CD4-positive, alpha-beta T cell treated with Interleukin-21 for 1 hour (primary cell): Measurements from ENCODE around the gene KAT8.
"Not testable (repeated sequence)": the region's sequence is repeated elsewhere in the genome, so short reads cannot be mapped to it uniquely, and the experiment has no call there.

Source experiments
- DNase-seq: peaks from one replicate; pipeline ENCODE4 v3.0.0-alpha.2; 2020

KAT8 gene

DNA sequence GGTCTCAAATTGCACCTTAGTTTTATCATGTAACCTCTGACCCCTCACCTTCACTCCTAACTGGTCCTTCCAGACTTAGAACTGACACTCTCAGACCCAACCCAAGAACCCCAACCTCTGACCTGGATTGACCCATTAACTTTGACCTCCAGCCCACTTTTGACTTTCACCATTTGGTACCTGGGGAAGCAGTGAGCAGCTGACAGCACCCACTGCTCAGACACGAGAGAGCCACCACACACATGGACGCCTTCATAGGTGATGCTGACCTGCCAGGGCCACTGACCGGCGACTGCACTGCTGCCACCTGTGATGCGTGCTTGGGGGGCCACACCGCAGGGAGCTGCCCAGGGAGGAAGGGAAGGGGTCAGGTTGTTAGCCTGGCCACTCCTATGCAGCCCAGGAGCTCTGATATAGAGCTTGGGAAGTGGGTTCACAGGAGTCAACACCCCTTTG is 15.6 kb downstream of the KAT8 start:
- no peak for DNase-seq

DNA sequence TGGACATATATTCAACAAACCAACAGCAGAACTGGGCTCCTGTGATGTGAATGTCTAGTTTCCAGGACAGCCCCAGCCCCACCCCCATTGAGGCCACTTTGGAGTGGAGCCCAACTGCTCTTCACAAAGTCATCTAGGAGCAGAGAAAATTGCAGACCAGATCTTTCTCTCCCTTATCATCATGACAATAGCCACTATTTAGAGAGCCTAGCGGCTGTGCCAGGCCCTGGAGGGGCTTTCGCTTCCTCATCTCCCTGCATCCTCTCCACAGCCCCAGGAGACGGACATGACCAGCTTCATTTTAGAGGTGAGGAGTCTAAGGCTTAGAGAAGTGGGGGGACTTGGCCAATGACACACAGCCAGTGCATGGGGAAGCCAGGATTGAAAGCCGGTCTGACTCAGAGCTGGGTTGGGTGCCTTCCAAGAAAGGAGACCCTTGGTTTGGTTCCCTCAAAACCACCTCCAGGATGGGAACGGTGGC is 16.7 kb downstream of the KAT8 start:
- no peak for DNase-seq

DNA sequence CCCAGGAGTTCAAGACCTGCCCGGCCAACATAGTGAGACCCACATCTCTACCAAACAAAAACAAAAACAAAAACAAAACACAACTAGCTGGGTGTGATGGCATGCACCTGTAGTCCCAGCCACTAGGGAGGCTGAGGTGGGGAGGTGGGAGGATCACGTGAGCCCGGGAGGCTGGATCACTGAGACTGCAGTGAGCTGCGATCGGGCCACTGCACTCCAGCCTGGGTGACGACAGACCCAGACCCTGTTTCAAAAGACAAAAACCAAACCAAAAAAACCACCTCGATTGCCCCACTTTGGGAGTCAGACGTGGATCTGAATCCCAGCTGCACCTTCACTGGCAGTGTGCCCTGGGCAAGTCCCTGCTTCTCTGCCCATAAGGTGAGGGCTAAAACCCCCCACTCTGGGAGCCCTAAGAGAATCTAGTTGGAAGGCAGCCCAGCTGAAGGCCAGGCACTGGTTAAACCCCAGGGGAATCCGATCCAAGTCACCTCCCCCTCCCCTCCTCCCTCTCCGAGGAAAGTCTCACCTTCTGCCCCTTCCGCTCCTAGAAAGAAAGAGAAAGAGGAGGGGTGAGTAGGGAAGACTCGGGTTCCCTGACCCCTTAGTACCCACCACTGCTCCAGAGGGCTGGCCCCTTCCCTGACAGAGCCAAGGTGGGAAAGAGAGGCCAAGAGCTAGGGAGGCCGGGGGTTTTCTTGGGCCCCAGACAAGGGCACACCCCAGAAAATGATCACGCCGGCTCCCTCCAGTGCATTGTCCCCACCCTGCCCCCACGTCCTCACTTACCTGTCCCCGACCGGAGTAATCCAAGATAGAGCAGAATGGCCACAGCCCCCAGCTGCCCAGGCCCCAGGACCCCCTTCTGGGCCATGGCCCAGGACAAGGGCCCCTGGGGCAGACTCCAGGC is 17.4 kb downstream of the KAT8 start:
- no peak for DNase-seq

DNA sequence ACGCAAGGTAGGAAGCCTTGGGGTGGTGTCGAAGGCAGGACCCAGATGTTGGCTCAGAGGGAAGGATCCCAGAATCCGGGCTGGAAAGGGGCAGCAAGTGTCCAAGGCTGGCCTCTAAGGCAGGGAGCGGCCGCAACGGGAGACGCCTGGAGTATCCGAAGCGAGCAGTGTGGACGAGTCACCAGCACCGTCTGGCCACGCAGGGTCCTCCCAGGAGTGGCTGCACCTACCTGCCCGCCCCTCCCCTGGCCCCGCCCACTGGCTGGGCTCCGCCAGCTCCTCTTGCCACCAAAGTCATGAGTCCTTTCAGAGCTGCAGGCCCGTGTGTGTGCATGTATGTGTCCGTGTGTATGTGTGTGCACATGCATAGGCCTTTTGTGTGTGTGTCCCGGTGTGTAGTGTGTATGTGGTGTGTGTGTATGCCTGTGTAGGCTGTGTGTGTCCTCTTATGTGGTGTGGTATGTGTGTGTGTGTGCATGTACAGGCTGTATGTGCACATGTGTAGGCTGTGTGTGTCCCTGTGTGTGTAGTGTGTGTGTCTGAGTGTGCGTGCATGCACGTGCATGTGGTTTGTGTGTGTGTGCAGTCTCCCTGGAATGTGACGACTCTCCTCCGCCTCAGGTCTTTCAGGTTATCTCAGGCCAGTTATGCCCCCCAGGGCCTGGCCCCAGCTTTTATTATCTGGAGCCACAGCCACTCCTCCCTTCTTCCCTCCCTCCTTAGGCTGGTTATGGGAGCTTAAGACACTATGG is 18.2 kb downstream of the KAT8 start, which contains the start of gene PRSS8:
TSS of gene PRSS8 (minus strand) at position 193 of the 752 bp plus-strand sequence. CDS start 229 bp downstream, outside the sequence.
- no peak for DNase-seq

DNA sequence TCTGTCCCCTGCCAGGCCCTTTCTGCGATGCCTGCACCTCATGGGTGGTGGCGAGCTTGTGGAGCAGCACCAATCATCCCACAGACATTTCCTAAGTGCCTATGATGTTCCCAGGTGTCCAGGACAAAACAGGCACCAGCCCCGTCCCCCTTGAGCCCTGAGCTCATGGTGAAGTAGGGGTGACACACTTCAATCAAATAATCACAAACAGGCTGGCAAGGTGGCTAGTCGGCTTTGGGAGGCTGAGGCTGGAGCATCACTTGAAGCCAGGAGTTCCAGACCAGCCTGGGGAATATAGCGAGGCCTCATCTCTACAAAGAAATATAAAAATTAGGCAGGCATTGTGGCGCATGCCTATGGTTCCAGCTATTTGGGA is 18.8 kb downstream of the KAT8 start:
- no peak for DNase-seq

DNA sequence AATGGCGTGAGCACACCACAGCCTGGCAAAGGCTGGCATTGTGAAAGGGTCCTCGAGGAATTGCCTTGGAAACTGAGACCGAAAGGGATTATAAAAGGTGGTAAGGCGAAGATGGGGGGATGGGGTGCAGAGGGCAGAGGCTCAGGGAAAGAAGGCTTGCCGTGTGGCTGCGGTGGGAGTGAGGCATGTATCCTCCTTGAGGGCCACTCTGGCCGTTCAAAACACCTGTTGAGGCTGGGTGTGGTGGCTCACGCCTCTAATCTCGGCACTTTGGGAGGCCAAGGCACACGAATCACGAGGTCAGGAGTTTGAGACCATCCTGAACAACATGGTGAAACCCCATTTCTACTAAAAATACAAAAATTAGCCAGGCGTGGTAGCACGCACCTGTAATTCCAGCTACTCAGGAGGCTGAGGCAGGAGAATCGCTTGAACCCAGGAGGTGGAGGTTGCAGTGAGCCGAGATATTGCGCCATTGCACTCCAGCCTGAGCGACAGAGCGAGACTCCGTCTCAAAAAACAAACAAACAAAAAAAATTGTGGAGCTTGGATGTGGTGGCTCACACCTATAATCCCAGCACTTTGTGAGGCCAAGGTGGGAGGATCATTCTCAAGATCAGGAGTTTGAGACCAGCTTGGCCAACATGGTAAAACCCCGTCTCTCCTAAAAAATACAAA is 19.5 kb downstream of the KAT8 start:
- not testable (repeated sequence) for DNase-seq

DNA sequence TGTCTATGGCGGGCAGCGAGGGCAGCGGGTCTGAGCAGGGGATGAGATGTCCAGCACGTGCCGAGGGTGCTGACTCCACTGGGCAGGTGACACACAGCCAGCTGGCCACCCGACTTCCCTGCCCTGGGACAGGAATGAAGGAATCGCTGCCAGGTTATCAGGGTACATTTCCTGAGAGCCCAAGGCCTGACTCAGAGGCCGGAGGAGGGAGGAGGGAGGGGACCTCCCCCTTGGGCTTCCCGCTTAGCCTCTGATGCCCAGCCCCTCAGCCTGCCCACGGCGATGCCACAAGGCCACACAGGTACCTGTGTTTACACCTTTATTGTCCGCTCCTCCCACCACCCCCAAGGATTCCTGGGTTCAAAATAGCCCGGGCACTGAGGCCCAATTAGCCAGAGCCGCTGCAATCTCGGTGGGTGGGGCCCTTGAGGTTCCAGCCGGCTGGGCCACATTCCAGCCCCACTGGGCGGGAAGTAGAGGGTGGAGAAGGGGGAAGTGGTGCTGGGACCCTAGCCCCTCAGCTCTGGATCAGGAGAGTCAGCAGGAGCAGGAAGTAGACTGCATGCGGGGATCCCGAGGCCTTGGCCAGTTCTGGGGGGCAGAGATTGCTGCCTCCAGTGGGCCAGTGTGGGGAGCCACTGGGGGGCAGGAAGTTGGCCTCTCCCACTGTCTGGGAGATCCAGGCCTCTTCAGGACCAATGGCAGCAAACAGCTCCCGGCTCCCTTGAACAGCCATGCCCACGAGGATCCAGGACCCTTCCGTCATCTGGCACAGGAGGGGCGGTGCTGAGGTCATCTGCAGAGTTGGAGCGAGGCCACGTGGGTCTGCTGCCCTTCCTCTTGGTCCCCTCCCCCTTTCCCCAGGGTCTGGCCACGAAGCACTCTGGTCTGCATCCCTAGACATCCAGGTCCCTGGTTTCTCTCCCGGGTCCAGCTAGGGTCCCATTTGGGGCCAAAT is 21.4 kb downstream of the KAT8 start:
- DNase-seq: no peak

DNA sequence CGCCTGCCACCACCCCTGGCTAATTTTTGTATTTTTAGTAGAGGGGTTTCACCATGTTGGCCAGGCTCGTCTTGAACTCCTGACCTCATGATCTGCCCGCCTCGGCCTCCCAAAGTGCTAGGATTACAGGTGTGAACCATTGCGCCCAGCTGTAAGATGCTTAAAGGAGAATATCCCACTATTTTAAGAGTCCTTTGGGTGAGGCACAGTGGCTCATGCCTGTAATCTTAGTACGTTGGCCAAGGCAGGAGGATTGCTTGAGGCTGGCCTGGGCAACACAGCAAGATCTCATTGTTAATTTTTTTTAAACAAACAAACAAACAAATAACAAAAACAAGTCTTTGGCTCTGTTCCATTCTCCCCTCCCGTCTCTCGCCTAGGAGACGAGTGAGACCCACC is 23.6 kb downstream of the KAT8 start:
- not testable (repeated sequence) for DNase-seq

DNA sequence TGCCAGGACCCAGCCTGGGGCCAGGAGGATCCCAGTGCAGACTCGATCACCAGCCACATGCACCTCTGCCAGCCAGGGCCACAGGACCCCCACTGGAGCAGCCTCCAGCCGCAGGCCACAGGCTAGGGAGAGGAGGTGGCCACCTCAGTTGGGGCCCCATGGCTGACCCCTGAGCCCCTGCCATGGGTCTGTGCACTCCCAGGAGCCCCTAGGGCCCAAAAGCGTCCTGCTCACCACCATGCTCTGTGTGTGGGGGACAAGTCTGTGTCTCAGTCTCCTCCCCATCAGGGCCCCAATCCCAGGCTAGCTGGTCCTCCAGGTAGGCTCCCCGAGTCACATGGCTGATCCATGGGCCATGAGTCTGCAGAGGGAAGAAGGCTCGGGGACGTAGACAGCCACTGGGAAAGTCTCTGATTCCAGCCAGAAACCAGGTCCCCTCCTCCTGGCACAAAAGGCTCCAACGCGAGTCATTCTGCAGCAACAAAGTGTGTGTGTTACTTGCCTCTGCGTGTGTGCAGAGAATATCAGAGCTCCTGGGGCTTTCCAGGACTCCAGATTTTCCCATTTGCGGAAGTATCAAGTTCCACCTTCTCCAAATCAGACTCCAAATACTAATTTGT is 24.1 kb downstream of the KAT8 start:
- DNase-seq: no peak

DNA sequence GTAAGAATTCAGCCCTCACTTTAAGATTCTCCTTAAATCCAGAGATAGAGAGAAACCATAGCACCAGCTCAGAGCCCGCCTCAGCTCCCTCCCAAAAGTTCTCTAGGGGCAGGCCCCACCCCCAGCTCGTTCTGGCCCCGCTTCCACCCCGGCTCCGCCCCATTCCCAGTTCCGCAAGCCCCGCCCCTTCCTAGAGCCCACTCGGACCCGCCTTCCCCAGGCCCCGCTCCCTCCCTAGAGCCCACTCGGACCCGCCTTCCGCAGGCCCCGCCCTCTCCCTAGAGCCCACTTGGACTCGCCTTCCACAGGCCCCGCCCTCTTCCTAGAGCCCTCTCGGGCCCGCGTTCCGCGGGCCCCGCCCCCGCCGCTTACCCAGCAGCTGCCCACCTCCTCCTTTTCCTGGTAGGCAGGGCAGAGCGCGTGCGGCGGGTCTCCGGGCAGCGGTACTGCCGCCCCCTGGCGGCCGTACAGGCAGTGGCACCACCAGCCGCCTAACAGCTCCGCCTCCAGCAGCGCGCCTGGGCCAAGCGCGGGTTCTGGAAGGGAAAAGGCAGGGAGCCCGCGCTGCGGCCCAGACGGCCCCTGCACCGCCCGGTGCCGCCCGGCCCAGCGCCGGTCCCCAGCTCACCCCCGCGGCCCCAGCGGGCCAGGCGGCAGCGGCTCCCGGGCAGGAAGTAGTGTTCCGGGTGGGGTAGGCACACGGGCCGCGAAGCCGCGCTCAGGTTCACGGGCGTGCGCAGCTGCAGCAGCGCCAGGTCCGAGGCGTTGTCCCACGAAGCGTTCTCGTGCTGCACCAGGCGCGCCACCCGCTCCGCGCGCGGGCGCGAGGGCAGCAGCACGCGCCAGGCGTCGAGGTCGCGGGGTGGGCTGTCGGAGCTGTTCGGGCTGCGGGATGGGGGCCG is 24.9 kb downstream of the KAT8 start:
- peak; percentile 99 for DNase-seq

DNA sequence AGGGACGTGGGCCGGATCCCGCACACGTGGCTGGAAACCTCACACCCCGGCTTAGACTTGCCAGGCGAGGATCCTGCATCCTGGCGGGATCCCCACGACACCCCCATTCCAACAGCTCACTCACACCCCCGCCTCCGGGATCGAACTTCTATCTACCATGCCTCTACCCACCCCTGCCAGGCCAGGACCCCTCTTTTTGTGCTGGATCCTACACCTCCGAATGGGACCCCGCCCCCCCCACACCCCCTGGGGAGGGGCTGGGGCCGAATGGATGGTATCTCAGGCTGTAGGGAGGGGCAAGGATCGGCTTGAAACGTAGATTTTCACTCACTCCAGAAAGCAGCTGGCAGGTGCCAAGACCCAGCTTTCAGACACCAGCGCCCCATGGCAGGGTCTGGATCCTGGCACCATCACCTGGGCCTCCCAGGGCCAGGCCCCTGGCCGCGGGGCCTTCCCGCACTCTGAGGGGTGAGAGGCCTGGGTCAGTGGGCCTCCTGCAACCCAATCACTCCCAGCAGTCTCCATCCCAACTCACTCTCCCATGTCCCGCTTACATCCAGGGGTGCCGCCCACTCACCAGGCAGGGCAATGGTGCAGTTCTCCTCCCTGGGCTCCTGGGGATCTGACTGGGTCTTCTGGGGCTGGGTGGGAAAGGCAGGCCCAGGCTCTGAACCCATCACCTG is 25.7 kb downstream of the KAT8 start:
- no peak for DNase-seq

DNA sequence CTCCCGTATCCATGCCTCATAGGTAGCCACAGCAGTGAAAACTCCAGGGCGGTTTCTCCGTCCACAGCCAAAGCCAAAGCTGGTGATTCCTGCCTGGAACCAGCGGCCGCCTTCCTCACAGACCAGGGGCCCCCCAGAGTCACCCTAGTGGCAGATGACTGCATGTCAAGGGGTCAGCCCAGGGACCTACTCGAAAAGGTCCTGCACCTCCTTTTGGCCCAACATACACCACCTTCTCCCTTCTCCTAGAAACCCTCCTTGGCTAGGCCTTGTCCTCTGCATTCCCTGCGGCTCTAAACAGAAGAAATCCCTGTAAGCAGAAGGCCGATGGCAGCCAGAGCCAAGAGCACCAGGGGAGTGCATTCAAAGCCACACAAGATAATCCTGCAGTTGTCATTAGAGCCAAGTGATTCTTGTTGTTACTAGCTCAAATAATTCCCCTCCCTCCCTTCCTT is 26.3 kb downstream of the KAT8 start:
- no peak for DNase-seq

DNA sequence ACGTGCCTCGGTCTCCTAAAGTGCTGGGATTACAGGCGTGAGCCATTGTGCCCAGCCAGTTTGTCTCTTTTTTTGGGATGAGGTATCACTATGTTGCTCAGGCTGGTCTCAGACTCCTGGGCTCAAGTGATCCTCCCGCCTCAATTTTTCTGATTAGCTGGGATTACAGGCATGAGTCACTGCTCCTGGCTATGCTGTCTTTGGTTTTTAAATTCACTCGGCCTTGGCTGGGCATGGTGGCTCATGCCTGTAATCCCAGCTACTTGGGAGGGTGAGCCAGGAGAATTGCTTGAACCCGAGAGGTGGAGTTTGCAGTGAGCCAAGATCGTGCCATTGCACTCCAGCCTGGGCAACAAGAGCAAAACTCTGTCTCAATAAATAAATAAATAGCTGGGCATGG is 27.0 kb downstream of the KAT8 start:
- not testable (repeated sequence) for DNase-seq

DNA sequence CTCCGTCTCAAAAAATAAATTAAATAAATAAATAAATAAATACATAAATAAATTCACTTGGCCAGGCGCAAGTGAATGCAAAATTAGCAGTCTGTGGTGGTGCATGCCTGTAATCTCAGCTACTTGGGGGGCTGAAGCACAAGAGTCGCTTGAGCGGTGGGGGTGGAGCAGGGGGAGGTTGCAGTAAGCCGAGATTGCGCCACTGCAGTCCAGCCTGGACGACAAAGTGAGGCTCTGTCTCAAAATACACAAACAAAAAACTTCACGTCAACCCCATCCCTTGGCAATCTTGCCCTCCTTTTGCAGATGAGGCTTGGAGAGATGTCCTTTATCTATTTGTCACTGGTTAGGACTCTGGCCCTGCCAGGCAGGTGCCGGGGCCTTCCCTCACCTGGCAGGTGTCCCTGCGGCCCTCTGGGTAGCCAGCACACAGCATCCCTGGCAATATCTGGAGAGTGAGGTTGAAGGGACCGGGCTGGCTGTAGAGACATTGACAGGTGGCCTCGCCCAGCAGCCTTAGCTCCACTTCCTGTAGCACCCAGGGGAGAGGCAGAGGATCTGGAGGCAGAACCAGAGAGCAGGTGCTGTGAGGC is 28.0 kb downstream of the KAT8 start:
- no peak for DNase-seq

DNA sequence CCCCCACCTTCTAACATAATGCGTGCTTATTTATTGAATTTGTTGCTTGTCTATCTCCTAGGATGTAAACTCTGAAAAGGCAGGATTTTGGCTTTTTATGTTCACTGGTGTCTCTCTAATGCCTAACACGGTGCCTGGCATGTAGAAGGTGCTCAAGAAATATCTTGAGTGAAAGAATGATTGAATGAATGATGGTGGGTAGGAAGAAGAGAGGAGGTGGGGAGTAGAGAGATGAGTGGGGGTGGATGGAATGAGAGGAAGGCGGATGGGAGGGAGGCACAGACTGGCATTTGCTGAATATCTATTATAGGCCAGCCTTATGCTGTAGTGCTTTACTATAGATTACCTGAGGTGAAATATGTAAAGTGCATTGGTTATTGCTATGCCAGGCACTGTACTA is 30.1 kb downstream of the KAT8 start:
- no peak for DNase-seq

DNA sequence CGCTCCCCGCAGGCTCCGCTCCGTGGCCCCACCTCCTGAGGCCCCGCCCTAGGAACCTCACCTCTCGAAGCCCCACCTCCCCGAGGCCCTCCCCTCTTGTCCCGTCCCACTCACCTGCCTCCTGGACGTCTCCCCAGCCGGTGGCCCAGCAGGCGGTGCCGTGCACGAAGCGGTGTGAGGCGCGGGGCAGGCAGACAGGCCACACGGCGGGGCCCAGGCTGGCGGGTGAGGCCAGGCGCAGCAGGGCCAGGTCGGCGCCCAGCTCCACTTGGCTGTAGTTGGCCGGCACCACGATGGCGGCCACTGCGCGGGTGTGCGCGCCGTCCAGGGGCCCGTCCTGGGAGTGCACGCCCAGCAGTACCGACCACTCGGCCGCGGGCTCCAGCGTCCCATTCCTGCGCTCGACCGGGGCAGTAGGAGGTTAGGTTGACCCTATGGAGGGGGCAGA is 30.8 kb downstream of the KAT8 start:
- no peak for DNase-seq

DNA sequence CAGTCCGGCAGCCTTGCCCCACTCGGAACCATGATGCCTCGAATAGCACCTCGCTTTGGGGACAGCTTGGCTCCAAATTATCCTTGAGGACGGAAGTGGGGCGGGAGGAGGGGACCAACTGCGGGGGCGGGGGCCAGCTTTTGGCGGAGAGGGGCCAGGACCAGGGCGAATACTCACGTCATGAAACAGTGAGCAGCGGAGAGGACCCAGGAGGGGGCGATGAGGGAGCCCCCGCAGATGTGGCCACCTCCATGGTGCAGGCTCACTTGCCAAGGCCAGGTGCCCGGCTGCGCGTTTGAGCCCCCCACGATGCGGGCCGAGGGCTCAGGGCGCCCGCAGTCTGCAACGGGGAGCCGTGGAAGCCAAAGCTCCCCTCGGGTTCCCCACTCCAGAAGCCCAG is 31.4 kb downstream of the KAT8 start:
- DNase-seq: no peak

DNA sequence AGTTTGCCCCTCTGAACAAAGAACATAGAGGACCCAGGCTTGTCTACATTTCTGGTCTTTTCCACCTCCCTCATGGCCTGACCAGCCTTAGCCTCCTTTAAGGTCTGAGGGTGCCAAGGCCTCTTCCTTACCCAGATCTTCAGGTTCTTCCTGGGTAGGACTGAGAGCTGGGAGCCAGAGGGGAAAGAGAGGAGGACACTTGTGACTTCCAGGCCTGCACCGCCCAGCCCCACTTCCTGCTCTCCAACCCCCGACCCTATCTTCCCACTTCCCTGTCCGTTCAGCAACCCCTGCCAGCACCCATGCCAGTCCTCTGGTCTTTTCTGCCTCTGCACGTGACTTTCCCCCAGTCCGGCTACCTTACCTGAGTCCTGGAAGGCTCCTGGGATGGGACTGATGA is 31.9 kb downstream of the KAT8 start:
- DNase-seq: no peak
